HG02884 (cell line): ENCODE data around the gene ASCC3.

Experiments
- ATAC-seq: cut with Tn5 transposase; IDR thresholded peaks from one replicate; pipeline ENCODE4 v1.9.1; 2021; ENCODE audit warnings: mild to moderate bottlenecking, moderate library complexity; ENCODE audit not compliant: unreplicated experiment

The ASCC3 gene

GRCh38 chr6:100469101-100469859, 411.8 kb downstream of the ASCC3 start:
- no peak for ATAC-seq

GRCh38 chr6:100468016-100468622, 413.0 kb downstream of the ASCC3 start:
- ATAC-seq = no peak

GRCh38 chr6:100467129-100468015, 413.8 kb downstream of the ASCC3 start:
- ATAC-seq = no peak

- ATAC-seq = no peak
Observed at GRCh38 chr6:100466410-100467128, 414.6 kb downstream of the ASCC3 start.

GRCh38 chr6:100465701-100466409, 415.3 kb downstream of the ASCC3 start:
- no peak for ATAC-seq

GRCh38 chr6:100464903-100465700, 416.0 kb downstream of the ASCC3 start, which contains the start of gene SIM1:
SIM1 (minus strand) TSS chr6:100464921; CDS start chr6:100463468, 1,453 bp downstream.
- ATAC-seq = peak; percentile 62

GRCh38 chr6:100464162-100464851, 416.8 kb downstream of the ASCC3 start:
- no peak for ATAC-seq

GRCh38 chr6:100463630-100464161, 417.4 kb downstream of the ASCC3 start:
- ATAC-seq = no peak

GRCh38 chr6:100462706-100463629, 418.2 kb downstream of the ASCC3 start:
- no peak for ATAC-seq

GRCh38 chr6:100461917-100462705, 419.0 kb downstream of the ASCC3 start:
- ATAC-seq = no peak

GRCh38 chr6:100461278-100461916, 419.7 kb downstream of the ASCC3 start:
- ATAC-seq = no peak

- no peak for ATAC-seq
Observed at GRCh38 chr6:100460650-100461204, 420.4 kb downstream of the ASCC3 start.

GRCh38 chr6:100459592-100460184, 421.4 kb downstream of the ASCC3 start:
- no peak for ATAC-seq

GRCh38 chr6:100458841-100459591, 422.1 kb downstream of the ASCC3 start:
- no peak for ATAC-seq
